K562 (cell line): Measurements from ENCODE around the gene AQR. TPM values are rescaled to one million over a fixed set of nuclear protein-coding genes. Genes with fewer than 3 reads are reported as not detected.

Source experiments
- ATAC-seq: fragments of 200-7000 bp; cut with Tn5 transposase; 3 replicates; pipeline ENCODE4 v1.9.1; 2020; ENCODE audit warnings: moderate library complexity
- BruUV-seq: library from RNA; stranded (reverse); fragments of 400-500 nt; replicated peaks from 2 replicates; lab custom pipeline; 2021; lab: Mats Ljungman, UMichigan
- CTCF ChIA-PET: fragments of 300-600 bp; formaldehyde crosslinking; extraction: SDS; loops from one replicate; lab custom pipeline; 2021; ENCODE audit warnings: low intra/inter-chr PET ratio; lab: Yijun Ruan, JAX
- POLR2A ChIA-PET: fragments of 300-600, 350-650 bp; sonication (Branson Sonifier 250); formaldehyde crosslinking; extraction: SDS; loops from one replicate; lab custom pipeline; 2021; ENCODE audit warnings: antibody characterized with exemption, inconsistent platforms; lab: Yijun Ruan, JAX
- DNase-seq, 4 experiments: peaks; one replicate each; pipeline versions ENCODE4 v3.0.0 to v3.0.0-alpha.2; 2011 to 2018; ENCODE audit warnings: low spot score in 3 of 4, mixed read lengths in 3 of 4; ENCODE audit errors: extremely low read depth in 1 of 4
- FAIRE-seq: peaks from 2 replicates; lab custom pipeline; 2011; peaks lifted over from hg19 to GRCh38; lab: Jason Lieb, UNC
- H2AFZ ChIP-seq: 2 replicates; pipeline ENCODE4 v1.6.0; 2011; ENCODE audit warnings: low read depth, low read length, control low read depth, inconsistent platforms
- H3K27ac ChIP-seq: fragments of 200-600 bp; 3 replicates; pipeline ENCODE4 v1.8.0; 2011; ENCODE audit warnings: low read depth, mild to moderate bottlenecking, control low read depth, inconsistent platforms, low read length, moderate library complexity, mixed read lengths; ENCODE audit errors: extremely low read depth
- H3K27me3 ChIP-seq, 2 experiments: fragments of 300-600 bp in 1 of 2; 2 replicates in 1 of 2; 3 replicates in 1 of 2; pipeline versions ENCODE4 v1.6.0 to v1.8.0; 2011; ENCODE audit warnings: inconsistent platforms in 2 of 2, low read length in 2 of 2, mild to moderate bottlenecking in 1 of 2, mixed read lengths in 1 of 2, moderate library complexity in 1 of 2; ENCODE audit not compliant: control insufficient read depth in 2 of 2, insufficient read depth in 2 of 2
- H3K36me3 ChIP-seq: fragments of 300-600 bp; 3 replicates; pipeline ENCODE4 v1.8.0; 2011; ENCODE audit warnings: mild to moderate bottlenecking, low read length, inconsistent platforms; ENCODE audit not compliant: control insufficient read depth, insufficient read depth
- H3K4me1 ChIP-seq, 2 experiments: fragments of 200-600 bp in 1 of 2; replicated peaks in 1 of 2; 2 replicates in 1 of 2; 3 replicates in 1 of 2; pipeline versions ENCODE4 v1.5.1 to v1.8.0; 2011; ENCODE audit warnings: inconsistent platforms in 2 of 2, low read length in 2 of 2, mild to moderate bottlenecking in 1 of 2, mixed read lengths in 1 of 2, moderate library complexity in 1 of 2; ENCODE audit not compliant: control insufficient read depth in 2 of 2, insufficient read depth in 2 of 2
- H3K4me2 ChIP-seq: 2 replicates; pipeline ENCODE4 v1.6.1; 2011; ENCODE audit warnings: low read length, control low read depth, inconsistent platforms, mixed read lengths; ENCODE audit not compliant: insufficient read depth
- H3K4me3 ChIP-seq: fragments of 200-600 bp; sonication (generic), shearing (Covaris generic); 2 replicates; pipeline ENCODE4 v1.5.1; 2016; ENCODE audit warnings: control low read depth, inconsistent platforms
- H3K79me2 ChIP-seq: fragments of 200-600 bp; 3 replicates; pipeline ENCODE4 v1.8.0; 2011; ENCODE audit warnings: low read length, inconsistent platforms; ENCODE audit not compliant: control insufficient read depth, insufficient read depth
- H3K9ac ChIP-seq, 2 experiments: 2 replicates each; pipeline versions ENCODE4 v1.6.0 to v1.6.1; 2011; ENCODE audit warnings: low read depth in 2 of 2, low read length in 2 of 2, control low read depth in 1 of 2, inconsistent platforms in 1 of 2, mild to moderate bottlenecking in 1 of 2, mixed read lengths in 1 of 2; ENCODE audit not compliant: insufficient read depth in 1 of 2
- H3K9me1 ChIP-seq: one replicate; pipeline ENCODE4 v1.6.0; 2011; ENCODE audit warnings: inconsistent platforms, mild to moderate bottlenecking, low read length, moderate library complexity; ENCODE audit not compliant: control insufficient read depth, insufficient read depth
- H3K9me3 ChIP-seq: replicated peaks from 2 replicates; pipeline ENCODE4 v1.5.1; 2011; ENCODE audit warnings: low read depth, low read length, inconsistent platforms; ENCODE audit not compliant: control insufficient read depth, insufficient read depth
- H4K20me1 ChIP-seq: replicated peaks from 2 replicates; pipeline ENCODE4 v1.6.1; 2011; ENCODE audit warnings: low read length, inconsistent platforms, mixed read lengths; ENCODE audit not compliant: control insufficient read depth, insufficient read depth
- ARHGAP35 ChIP-seq: fragments of 450-650 bp; IDR thresholded peaks from 2 replicates; pipeline ENCODE4 v1.6.1; 2018; ENCODE audit not compliant: partially characterized antibody
- CREB5 ChIP-seq: fragments of 250-450 bp; sonication (Bioruptor Pico); IDR thresholded peaks from 2 replicates; pipeline ENCODE4 v1.5.0; 2020; ENCODE audit warnings: mild to moderate bottlenecking
- ELF4 ChIP-seq: fragments of 450-650 bp; formaldehyde crosslinking; IDR thresholded peaks from 2 replicates; pipeline ENCODE4 v1.4.0; 2022; ENCODE audit warnings: missing genetic modification characterization
- ESRRB ChIP-seq: fragments of 250-450 bp; sonication (Bioruptor Pico); IDR thresholded peaks from 2 replicates; pipeline ENCODE4 v1.5.0; 2020; ENCODE audit warnings: mild to moderate bottlenecking, moderate library complexity, borderline replicate concordance
- HDAC6 ChIP-seq: IDR thresholded peaks from 2 replicates; pipeline ENCODE4 v1.6.1; 2012; ENCODE audit warnings: low read depth, mild to moderate bottlenecking, control low read depth, inconsistent platforms, low read length, moderate library complexity
- HIVEP1 ChIP-seq: fragments of 250-450 bp; sonication (Bioruptor Pico); IDR thresholded peaks from 2 replicates; pipeline ENCODE4 v1.4.0; 2020; ENCODE audit warnings: mild to moderate bottlenecking
- MIER1 ChIP-seq: fragments of 450-650 bp; IDR thresholded peaks from 2 replicates; pipeline ENCODE4 v1.6.1; 2016; ENCODE audit warnings: antibody characterized with exemption, mild to moderate bottlenecking, low read depth
- MTA2 ChIP-seq: fragments of 450-650 bp; IDR thresholded peaks from 2 replicates; pipeline ENCODE4 v1.6.1; 2016; ENCODE audit warnings: low read depth
- NEUROD1 ChIP-seq: fragments of 150-350 bp; IDR thresholded peaks from 2 replicates; pipeline ENCODE4 v1.6.1; 2014; ENCODE audit warnings: borderline replicate concordance, low read length, low read depth; ENCODE audit not compliant: partially characterized antibody
- NR2C2 ChIP-seq, 2 experiments: fragments of 200-800 bp in 1 of 2; sonication (Bioruptor generic) in 1 of 2; sonication (generic) in 1 of 2; formaldehyde crosslinking in 1 of 2; IDR thresholded peaks; 2 replicates each; pipeline versions ENCODE4 v1.6.1 to v1.8.0; 2016 to 2022; ENCODE audit warnings: mild to moderate bottlenecking in 1 of 2, missing compliant biosample characterization in 1 of 2, missing genetic modification characterization in 1 of 2, missing genetic modification reagents in 1 of 2
- RBM25 ChIP-seq: fragments of 200-400 bp; formaldehyde crosslinking; IDR thresholded peaks from 2 replicates; pipeline ENCODE4 v1.6.1; 2018; ENCODE audit warnings: low read length, low read depth, moderate library complexity; ENCODE audit not compliant: severe bottlenecking
- SAFB2 ChIP-seq: fragments of 200-400 bp; formaldehyde crosslinking; IDR thresholded peaks from 2 replicates; pipeline ENCODE4 v1.6.1; 2018; ENCODE audit warnings: borderline replicate concordance, low read length, low read depth, moderate library complexity; ENCODE audit not compliant: severe bottlenecking
- TCF3 ChIP-seq: sonication (generic); formaldehyde crosslinking; IDR thresholded peaks from 2 replicates; pipeline ENCODE4 v1.4.0; 2020; ENCODE audit warnings: mild to moderate bottlenecking, missing genetic modification reagents
- XRCC4 ChIP-seq: IDR thresholded peaks from one replicate; pipeline ENCODE4 v1.6.1; 2011; ENCODE audit not compliant: insufficient read depth, insufficient read length; ENCODE audit errors: extremely low read depth
- ZNF134 ChIP-seq: fragments of 250-450 bp; sonication (Bioruptor Pico); conservative IDR thresholded peaks from 2 replicates; pipeline ENCODE4 v1.4.0; 2020
- ZNF79 ChIP-seq: fragments of 250-450 bp; sonication (Bioruptor Pico); IDR thresholded peaks from 2 replicates; pipeline ENCODE4 v1.4.0; 2020; ENCODE audit warnings: low read depth, mild to moderate bottlenecking, moderate library complexity
- WGBS: fragments of 100-300 bp; shearing (Covaris generic); methylation state at CpG from one replicate; pipeline ENCODE4 v1.1.6; 2016; ENCODE audit warnings: low coverage, mixed read lengths; ENCODE audit not compliant: insufficient coverage; ENCODE audit errors: missing lambda C conversion rate; 5-methylcytosine and 5-hydroxymethylcytosine counted together
- in situ Hi-C: fragments of 300-500 bp; cut with MboI; formaldehyde crosslinking; loops from 4 replicates; pipeline ENCODE4 v1.15.0; 2018; ENCODE audit warnings: inconsistent platforms, mixed read lengths
- intact Hi-C: fragments of 100-400 bp; cut with micrococcal nuclease; formaldehyde crosslinking; loops from 2 replicates; pipeline ENCODE4 v1.14.2; 2022
- polyA plus RNA-seq, 8 experiments: library from polyadenylated mRNA; depleted of rRNA in 4 of 8; stranded (reverse) in 5 of 8; unstranded in 3 of 8; fragments of >200 nt; fragmentation: Nextera tagmentation in 2 of 8; fragmentation: Illumina TruSeq in 1 of 8; extraction: Ambion mirVana in 2 of 8; extraction: Trizol in 1 of 8; gene quantifications; 2 replicates each; pipeline versions ENCODE4 v1.2.1 to v1.2.3, GENCODE V29; 2011 to 2014; ENCODE audit warnings: inconsistent platforms in 1 of 8, missing spikeins in 1 of 8
- total RNA-seq, 7 experiments: library from RNA; depleted of rRNA in 6 of 7; stranded (reverse); fragments of >200 nt in 6 of 7; fragmentation: Illumina TruSeq in 2 of 7; extraction: Trizol in 2 of 7; gene quantifications; 2 replicates each; pipeline versions ENCODE4 v1.2.1 to v1.2.3, GENCODE V29; 2011 to 2021; ENCODE audit warnings: low replicate concordance in 1 of 7

AQR gene
- total and polyA plus RNA-seq, 9 of the 15 experiments (the other 6 are each of a cell fraction or from before 2014, with no cell fraction given), result 22.0 to 62.9 (median 39.3) TPM

GRCh38 chr15:34905047-34905446 is 64.5 kb downstream of the AQR start:
- Histone ChIP-seq H3K9me3 (no peaks in the 10 kb centered on the region), H2AFZ (no peak overlapping the region), H3K27me3 (no peaks in the 10 kb centered on the region), H3K9me1 (no peaks in the 10 kb centered on the region), H3K4me2 (no peak overlapping the region), H3K36me3 (peaks cover 71% of the 10 kb centered on the region), H3K4me1 (peaks cover 0 to 3% of the 10 kb centered on the region in 2 experiments; a peak in 2 of 5 replicates), H4K20me1 (no peaks in the 10 kb centered on the region), H3K9ac (no peak overlapping the region), H3K79me2 (no peaks in the 10 kb centered on the region), H3K4me3 (no peak overlapping the region), H3K27ac (no peak overlapping the region)
- FAIRE-seq (no peak), ATAC-seq (no peak), DNase-seq (no peak)
- in situ Hi-C loops, result no loop called here
- BruUV-seq, result no TSS peak
- intact Hi-C loops, result no loop called here
- WGBS, result 42% methylated on average over 1 of the region's 1 CpG
- TF ChIP-seq HIVEP1 (no peak), NR2C2 (CRISPR knock-in tag; IDR thresholded peaks at IDR 0.05) (no peak), NR2C2 (tag; IDR thresholded peaks at IDR 0.05) (no peak), CREB5 (CRISPR knock-in tag) (no peak), ESRRB (CRISPR knock-in tag) (no peak), SAFB2 (no peak), RBM25 (no peak), NEUROD1 (no peak), XRCC4 (no peak), ARHGAP35 (no peak), TCF3 (CRISPR knock-in tag) (no peak), HDAC6 (no peak), MTA2 (no peak), ZNF79 (no peak), ZNF134 (CRISPR knock-in tag) (no peak), MIER1 (no peak), ELF4 (CRISPR knock-in tag) (no peak)
- CTCF ChIA-PET, result no interaction called here
- POLR2A ChIA-PET, result no interaction called here
